ENCODE data around the gene ATP5MK.

- no peak for TF ChIP-seq POLR2A (IDR thresholded peaks at IDR 0.05)
- TF ChIP-seq CTCF (IDR thresholded peaks at IDR 0.05), result no peak
Observed at GRCh38 chr10:103355906-103356599, 40.2 kb downstream of the ATP5MK start.
